Stimulated activated CD4-positive, alpha-beta T cell treated with anti-CD3 and anti-CD28 coated beads, Interleukin-4, amount 100 ng/mL, for 48 hours (primary cell): ENCODE measurements around the gene RPRML.
A peak's percentile ranks its signal among the peaks of the same experiment; 100 is the strongest.

Source experiments
- DNase-seq, 2 donors: peaks; one replicate each; pipeline ENCODE4 v3.0.0-alpha.2; 2020; ENCODE audit warnings: low read depth in 2 of 2

Gene RPRML

GRCh38 chr17:46944931-46945330 lies 34.1 kb downstream of the RPRML start:
- DNase-seq, result no peak

DNA sequence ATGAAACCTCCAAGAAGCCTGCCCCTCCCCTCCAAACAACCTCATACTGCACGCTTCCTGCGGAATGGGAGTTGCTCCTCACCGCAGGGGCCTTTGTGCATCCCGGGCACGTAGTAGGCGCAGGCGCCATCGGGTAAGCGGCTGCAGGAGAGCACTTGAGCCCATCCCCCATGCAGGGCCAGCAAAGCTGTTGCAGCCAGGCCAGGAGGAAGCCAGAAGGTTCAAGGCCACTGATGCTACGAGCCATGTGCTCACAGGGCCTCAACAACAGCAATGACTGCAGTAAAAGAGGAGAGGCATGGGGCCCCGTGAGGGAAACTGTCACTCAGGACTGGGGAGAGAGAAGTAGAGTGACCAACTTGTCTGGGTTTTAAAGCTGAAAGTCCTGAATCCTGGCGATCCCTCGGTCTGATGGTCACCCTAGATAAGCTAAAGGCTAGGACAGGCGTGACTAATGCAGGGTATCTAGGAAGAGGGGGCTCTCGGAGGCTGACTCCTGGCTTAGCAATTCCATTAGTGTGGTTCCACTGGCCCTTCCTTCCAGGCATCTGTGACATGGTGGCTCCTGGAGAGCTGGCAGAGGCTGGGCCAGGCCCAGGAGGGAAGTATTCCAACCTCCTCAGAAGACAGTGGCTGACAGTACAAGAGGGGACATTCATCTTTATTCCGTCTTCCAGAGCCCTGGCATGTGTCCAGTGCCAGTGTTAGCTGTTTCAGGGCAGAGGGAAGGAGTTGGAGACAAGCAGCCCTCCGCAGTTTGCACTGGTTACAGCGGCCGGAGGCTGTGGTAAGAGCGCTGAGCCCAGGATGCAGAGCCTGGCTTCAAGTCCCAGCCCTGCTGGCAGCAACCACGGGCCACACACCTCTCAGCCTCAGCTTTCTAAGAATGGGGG lies 35.3 kb downstream of the RPRML start:
- DNase-seq, result no peak

GRCh38 chr17:46943218-46943500 lies 35.9 kb downstream of the RPRML start:
- DNase-seq, result no peak

GRCh38 chr17:46942441-46943217 lies 36.4 kb downstream of the RPRML start:
- peak in 1 of 2 donors; percentile 39 for DNase-seq

GRCh38 chr17:46940692-46941404 lies 38.2 kb downstream of the RPRML start:
- DNase-seq, result peak; percentile 48 to 54

DNA sequence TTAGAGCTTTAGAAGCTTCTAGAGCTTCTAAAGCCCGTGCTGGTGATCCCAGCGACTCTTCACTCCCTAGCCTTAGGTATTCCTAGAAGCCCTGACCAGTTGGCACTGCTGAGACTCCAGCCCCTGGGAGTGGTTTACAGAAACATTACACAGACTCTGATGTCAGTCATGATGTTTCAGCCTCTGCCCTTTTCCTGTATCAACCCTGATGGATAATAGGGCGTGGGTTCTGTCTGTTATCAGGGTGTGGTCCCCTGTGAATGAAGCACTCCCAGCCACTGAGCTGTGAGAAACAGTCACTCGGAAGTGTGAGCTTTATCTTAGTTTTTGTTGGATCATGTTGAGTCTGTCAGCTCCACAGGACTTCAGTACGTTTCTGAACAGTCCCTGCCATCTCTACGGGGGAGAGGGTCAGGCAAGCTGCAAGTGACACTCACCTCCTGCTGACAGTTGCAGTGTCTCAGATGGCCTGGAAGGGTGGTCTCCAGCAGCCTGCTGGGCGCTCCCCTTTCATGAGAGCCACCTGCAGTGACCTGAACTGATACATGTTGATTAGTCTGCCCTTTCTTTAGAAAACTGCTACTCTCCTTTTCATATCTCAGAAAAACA lies 43.3 kb downstream of the RPRML start:
- no peak for DNase-seq

- DNase-seq, result no peak
Measured at GRCh38 chr17:46931596-46931995, 47.5 kb downstream of the RPRML start.

- DNase-seq, result no peak
Measured at GRCh38 chr17:46930051-46930450, 49.0 kb downstream of the RPRML start.

DNA sequence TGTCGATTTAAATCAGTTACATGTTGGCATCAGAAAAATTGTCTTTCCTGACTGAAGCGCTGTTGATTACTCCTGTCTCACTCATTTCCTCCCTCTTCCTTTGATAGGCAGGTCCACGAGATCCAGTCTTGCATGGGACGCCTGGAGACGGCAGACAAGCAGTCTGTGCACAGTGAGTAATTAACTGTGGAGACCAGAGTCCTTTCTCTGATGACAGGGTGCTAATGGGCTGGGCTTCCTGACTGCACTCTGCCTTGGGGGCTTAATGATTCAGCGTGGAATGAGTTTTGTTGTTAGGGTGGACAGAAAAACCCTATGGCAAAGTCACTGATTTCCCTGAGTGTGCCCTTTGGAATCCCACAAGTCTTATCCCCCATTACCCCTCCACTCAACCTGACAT lies 49.6 kb downstream of the RPRML start:
- no peak for DNase-seq

- DNase-seq, result no peak
Measured at GRCh38 chr17:46928467-46929261, 50.4 kb downstream of the RPRML start.
